Skin epidermis (tissue), 12 donors: ENCODE measurements around the gene ADGRG1.
"Not testable (repeated sequence)": the region's sequence is repeated elsewhere in the genome, so short reads cannot be mapped to it uniquely, and the experiment has no call there.

Experiments used
- H3K27ac ChIP-seq, 21 experiments: fragments of 200-600 bp; sonication (generic) in 11 of 21; one replicate each; pipeline ENCODE4 v1.5.0; 2020; ENCODE audit warnings: mild to moderate bottlenecking in 3 of 21, inconsistent platforms in 2 of 21, moderate library complexity in 2 of 21
- H3K4me3 ChIP-seq, 7 experiments: fragments of 200-600 bp; sonication (generic) in 2 of 7; one replicate each; pipeline ENCODE4 v1.5.0; 2020; ENCODE audit warnings: inconsistent platforms in 2 of 7, mild to moderate bottlenecking in 2 of 7, moderate library complexity in 1 of 7

Gene ADGRG1

DNA sequence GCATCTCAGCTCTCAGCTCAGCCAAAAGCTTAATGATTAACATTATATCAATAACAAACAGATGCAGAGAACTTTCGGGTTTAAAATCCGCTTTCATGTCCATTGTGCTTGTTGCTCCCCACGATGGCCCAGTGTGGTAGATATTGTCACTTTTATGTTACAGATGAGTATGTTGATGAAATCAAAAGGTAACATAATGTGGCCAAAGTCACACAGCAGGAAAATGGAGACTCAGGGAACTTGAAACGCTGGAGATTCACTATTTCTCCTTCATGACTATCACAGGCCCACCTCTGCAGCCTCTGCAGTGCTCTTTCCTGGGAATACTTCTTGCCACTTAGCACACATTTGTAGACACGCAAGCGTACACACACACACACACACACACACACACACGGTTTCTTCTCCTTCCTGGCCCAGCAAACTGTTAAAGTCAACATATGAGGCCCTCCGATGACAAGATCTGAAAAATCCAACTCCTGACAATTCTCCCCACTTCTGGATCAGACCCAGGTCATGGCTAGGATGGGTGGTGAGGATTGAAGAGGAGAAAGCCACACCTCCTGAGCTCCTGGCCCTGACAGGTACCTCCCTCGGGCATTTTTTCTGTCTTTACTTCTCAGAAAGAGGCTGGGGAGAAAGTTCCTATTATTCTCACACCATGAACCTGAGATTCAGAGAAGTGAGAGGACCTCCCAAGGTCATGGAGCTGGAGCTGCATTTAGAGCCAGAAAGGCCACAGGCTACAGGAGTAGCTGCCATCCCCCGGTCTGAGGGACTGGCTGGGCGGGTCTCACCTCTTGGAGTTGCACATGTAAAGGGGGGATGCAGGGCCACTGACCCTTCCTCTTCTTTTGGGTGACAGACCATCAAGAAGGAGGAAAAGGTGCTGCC, 75.8 kb downstream of the ADGRG1 start:
- H3K4me3 ChIP-seq, result no peak overlapping the region
- H3K27ac ChIP-seq, result no peak overlapping the region

DNA sequence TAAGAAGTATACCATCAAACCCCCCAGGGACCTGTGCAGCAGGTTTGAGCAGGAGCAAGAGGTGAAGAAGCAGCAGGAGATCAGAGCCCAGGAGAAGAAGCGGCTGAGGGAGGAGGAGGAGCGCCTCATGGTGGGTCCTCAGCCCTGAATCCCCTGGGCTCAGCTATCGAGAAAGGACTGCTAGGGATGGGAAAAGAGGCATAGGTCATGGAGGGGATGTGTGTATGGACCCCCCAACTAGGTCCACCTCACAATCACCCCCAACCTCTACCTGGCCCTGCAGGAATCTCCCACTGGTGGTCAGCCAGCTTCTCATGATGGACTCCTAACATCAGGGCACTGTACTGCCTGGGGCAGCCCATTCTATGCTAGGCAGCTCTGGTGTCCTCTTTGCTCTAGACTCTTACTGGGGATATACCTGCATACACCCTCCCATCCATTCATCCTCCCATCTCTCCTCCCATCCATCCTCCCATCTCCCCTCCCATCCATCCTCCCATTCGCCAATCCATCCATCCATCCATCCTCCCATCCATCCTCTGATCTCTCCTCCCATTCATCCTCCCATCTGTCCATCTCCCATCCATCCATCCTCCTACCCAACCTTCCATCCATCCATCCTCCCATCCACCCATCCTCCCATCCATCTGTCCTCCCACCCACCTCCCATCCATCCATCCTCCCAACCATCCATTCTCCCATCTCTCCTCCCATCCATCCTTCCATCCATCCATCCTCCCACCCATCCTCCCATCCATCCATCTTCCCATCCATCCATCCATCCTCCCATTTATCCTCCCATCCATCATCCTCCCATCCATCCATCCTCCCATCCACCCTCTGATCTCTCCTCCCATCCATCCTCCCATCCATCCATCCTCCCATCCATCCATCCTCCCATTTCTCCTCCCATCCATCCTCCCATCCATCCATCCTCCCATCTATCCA, 76.7 kb downstream of the ADGRG1 start:
- Histone ChIP-seq H3K27ac (no peak overlapping the region), H3K4me3 (no peak overlapping the region)

GRCh38 chr16:57706717-57707116, 78.3 kb downstream of the ADGRG1 start:
- no peak overlapping the region for H3K27ac ChIP-seq

DNA sequence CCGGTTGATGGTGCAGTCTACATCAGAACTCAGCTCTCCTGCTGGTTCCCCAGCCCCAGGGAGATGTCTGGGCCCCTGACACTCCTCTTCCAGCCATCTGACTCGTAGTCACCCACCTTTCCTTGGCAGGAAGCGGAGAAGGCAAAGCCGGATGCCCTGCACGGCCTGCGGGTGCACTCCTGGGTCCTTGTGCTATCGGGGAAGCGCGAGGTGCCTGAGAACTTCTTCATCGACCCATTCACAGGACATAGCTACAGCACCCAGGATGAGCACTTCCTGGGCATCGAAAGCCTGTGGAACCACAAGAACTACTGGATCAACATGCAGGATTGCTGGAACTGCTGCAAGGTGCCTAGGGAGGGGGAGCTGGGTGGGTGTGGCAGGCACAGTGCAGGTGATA, 78.9 kb downstream of the ADGRG1 start:
- no peak overlapping the region for H3K4me3 ChIP-seq
- H3K27ac ChIP-seq, result no peak overlapping the region

More at GRCh38 chr16:57706717-57707116, 78.3 kb downstream of the ADGRG1 start:
- H3K4me3 ChIP-seq, result no peak overlapping the region

GRCh38 chr16:57708168-57708567, 79.7 kb downstream of the ADGRG1 start:
- Histone ChIP-seq H3K27ac (no peak overlapping the region), H3K4me3 (no peak overlapping the region)

DNA sequence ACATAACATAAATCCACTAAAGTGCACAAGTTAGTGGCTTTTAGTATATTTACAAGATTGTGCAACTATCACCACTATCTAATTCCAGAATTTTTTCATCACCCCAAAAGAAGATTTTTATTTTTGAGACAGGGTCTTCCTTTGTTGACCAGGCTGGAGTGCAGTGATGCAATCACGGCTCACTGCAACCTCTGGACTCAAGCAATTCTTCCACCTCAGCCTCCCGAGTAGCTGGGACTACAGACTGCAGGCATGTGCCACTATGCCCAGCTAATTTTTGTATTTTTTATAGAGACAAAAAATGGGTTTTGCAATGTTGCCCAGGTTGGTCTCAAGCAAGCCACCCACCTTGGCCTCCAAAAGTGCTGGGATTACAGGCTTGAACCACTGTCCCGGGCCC, 81.2 kb downstream of the ADGRG1 start:
- Histone ChIP-seq H3K4me3 (no peak overlapping the region), H3K27ac (no peak overlapping the region)

DNA sequence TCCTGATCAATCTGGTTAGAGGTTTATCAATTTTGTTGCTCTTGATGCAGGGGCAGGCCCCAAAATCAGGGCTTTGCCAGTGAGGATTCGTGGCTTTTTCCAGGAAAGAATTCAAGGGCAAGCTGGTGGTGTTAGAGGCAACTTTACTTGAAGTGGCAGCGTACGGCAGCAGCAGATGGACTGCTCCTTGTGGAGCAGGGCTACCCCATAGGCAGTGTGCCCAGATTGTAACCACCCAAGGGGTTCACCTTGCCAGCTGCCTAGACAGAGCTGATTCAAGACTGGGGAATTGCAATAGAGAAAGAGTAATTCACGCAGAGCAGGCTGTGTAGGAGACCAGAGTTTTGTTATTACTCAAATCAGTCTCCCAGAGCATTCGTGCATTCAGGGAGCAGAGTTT, 82.9 kb downstream of the ADGRG1 start:
- Histone ChIP-seq H3K4me3 (no peak overlapping the region), H3K27ac (no peak overlapping the region)

- Histone ChIP-seq H3K27ac (no peak overlapping the region), H3K4me3 (no peak overlapping the region)
Observed at GRCh38 chr16:57711993-57712392, 83.6 kb downstream of the ADGRG1 start.

- not testable (repeated sequence) for H3K27ac ChIP-seq, H3K4me3 ChIP-seq
Observed at GRCh38 chr16:57712569-57712968, 84.1 kb downstream of the ADGRG1 start.

DNA sequence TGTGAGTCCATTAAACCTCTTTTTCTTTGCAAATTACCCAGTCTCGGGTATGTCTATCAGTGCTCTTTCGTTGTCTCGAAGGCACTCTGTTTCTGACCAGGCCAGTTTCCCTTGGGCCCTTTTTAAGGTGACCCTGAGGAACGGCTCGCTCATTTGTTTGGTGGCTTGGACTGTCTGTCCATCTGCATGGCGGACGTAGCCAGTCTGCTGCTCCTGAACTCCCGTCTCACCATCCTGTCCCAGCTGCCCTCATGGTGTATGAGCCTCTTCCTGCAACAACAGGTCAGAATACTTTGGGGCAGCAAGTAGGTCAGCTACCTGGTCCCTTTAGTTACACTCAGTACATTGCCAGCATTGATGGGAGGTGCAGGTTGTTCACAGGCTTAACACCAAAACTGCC, 85.2 kb downstream of the ADGRG1 start:
- Histone ChIP-seq H3K27ac (no peak overlapping the region), H3K4me3 (no peak overlapping the region)

DNA sequence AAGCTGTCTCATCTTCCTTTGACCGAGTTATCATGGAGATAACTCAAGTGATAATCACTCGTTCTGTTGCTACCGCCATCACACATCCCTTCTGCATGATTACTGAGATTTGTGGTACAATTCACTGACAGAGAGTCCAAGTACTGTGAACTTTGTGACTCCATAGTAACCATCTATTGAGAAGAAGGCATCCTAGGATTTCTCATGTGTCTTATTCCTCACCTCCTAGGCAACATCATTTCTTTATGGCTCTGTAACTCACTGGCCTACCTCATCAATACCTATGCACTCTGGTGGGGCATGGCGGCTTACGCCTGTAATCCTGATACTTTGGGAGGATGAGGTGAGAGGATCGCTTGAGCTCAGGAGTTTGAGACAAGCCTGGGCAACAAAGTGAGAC, 85.6 kb downstream of the ADGRG1 start:
- Histone ChIP-seq H3K4me3 (no peak overlapping the region), H3K27ac (no peak overlapping the region)
